Measurements from ENCODE around the gene ENTPD8.
"Not testable (repeated sequence)": the region's sequence is repeated elsewhere in the genome, so short reads cannot be mapped to it uniquely, and the experiment has no call there.

ENTPD8 gene

DNA sequence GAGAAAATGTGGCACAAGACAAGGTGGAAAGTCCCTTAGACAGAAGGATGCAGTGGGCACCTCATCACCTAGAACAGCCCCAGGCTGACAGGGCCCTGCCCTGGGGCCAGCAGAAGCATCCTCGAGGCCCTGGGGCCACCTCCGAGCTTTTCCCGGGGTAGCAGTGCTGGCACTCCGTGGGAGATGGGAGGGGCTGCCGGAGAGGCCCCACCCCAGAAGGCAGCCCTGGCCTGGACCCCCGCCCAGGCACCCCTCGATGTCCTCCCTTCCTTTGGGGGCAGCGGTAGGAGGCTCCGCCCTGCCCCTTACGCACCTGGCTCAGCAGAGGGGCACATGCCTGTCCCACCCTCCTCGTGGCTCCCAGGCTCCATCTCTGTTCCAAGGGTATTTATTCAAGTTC, 35.7 kb upstream of the ENTPD8 start:
- no peak for DNase-seq

DNA sequence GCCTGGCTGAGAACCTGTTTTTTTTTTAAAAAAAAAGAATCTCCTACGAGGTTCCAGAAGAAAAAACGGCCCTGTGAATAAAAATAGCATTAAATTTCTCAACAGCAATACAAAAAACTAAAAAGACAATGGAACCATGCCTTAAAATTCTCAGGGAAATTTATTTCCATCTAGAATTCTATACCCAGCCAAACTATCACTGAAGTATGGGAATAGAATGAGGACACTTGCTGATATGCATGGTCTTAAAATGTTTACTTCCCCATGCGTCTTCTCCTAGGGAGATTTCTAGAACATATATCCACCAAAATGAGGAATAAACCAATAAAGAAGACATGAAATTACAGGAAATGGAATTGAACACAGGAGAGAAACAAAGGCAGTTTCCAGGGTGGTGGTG, 34.5 kb upstream of the ENTPD8 start:
- DNase-seq, result no peak

DNA sequence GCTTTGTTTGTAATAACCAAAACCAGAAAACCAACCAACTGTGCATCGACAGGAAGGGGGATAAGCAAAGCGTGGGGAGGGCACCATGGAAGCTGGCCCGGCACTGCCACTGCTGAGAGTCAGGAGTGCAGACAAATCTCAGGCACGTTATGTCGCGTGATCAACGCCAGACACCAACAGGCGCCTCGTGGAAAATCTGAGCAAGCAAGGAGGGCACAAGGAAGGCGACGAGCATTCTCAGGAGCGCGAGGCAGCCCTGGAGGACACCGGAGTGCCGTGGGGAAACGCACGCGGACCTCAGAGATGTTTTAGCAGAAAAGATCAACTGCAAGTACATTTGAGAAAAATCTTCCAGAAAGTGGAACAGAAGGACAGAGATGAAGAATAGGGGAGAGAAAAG, 33.1 kb upstream of the ENTPD8 start:
- no peak for DNase-seq

DNA sequence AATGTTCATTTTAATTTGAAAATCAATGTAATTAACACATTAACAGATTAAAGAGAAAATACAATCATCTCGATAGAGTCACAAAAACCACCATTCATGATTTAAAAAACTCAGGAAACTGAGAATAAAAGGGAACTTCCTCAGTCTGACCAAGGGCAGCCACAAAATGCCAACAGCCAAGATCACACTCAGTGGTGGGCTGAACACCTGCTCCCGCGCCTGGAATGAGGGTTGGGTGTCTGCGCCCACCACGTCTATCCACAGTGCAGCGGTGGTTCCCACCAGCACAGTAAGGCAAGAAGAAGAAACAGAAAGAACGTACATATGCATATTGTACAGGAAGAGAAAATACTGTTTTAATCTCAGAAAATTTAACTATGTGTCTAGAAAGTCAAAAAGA, 29.6 kb upstream of the ENTPD8 start:
- no peak for DNase-seq

DNA sequence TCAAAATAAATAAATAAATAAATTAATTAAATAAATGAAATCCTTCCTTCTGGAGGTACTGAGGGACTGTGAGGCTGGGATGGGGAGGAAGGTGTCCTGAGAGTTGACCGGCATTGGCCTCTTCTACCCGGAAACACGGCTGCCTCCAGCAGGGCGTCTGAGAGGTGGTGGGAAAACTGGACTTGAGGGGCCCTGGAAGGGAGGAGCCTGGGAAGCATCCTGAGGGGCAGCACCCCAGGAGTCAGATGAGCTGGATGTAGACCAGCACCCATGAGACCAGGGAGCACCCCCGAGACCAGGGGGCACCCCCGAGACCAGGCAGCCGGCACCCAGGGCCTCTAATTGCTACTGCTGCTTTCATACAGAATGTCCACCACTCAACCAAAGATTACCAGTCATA, 26.7 kb upstream of the ENTPD8 start:
- DNase-seq, result no peak

DNA sequence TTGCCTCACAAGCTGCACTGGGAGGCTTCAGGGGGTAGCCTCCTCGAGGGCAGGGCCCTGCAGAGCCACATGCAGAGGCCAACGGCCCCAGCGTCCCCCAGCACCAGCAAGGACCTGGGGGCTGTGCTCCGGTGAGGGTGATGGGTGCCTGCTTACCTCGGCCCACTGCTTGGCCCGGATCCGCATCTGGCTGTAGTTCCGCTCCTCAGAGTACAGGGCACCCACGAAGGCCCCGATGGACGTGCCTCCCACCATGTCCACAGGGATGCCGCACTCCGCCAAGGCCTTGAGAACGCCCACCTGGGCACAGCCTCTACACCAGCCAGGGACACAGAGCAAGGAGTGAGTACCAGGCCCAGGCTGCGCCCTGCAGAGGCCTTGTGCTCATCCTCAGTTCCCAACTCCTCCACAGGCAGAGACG, 26.0 kb upstream of the ENTPD8 start:
- DNase-seq, result no peak

DNA sequence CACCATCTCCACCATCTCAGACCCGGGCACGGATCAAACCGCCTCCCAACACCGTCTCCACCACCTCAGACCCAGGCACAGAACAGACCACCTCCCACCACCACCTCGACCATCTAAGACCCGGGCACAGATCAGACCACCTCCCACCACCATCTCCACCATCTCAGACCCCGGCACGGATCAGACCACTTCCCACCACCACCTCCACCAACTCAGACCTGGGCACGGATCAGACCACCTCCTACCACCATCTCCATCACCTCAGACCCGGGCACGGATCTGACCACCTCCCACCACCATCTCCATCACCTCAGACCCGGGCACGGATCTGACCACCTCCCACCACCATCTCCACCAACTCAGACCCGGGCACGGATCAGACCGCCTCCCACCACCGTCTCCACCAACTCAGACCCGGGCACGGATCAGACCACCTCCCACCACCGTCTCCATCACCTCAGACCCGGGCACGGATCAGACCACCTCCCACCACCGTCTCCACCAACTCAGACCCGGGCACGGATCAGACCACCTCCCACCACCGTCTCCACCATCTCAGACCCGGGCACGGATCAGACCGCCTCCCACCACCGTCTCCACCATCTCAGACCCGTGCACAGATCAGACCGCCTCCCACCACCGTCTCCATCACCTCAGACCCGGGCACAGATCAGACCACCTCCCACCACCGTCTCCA, 25.4 kb upstream of the ENTPD8 start:
- not testable (repeated sequence) for DNase-seq

DNA sequence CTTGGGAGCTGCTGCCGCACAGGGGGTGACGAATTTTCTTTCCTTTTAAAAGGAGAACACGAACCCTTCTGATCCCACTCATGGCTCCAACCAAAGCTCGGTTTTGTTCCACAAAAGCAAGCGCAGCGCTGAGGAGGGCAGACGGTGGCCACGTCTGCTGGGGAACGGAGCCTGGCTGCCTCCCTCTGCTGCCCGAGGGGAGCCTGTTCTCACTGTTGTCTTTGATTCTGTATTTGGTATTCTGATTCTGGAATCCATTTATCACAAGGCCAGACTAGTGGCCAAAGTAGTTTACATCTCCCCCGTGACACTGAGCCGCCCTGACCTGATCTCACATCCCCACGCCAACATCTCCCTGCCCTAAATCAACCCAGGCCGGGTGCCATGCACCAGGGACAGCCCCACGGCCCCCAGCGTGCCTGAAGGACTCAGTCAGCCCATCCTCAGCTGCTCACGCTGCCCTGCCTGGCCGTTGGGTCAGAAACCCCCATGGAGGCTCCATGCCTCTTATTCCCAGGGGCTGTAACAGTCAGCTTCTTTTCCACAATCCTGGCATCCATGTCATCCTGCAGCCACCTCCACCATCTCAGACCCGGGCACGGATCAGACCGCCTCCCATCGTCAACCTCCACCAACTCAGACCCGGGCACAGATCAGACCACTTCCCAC, 24.7 kb upstream of the ENTPD8 start:
- no peak for DNase-seq

DNA sequence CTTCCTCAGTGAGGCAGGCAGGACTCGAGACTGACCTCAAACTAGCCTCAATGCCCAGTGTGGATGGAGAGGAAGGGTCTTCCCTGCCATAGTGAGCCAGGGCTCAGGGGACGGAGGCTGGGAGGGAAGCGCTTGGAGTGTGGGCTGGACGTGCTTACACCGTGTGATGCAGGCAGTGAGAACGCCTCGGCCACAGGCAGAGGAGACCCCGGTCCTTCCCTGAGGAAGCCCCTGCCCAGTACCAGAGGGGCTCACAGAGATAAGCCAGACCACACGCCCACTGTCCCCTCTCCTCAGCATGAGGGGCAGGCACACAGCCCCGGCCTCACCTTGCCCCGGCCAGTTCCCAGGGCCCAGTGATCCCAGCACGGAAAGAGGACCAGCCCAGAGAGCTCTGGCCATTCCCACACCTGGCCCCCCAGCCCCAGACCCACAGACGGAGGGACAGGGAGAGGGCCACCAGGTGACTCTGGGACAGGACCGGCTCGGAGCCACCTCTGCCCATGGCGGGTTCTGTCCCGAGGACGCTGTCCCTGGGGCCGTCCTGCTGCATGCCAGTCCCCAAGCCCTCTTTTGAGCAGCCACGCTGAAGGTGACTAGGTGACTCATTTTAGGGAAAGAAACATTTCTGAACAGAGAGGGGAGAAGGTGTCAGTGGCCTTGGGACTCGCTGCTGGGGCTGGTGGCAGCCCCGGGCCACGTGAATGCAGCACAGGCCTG, 24.0 kb upstream of the ENTPD8 start:
- no peak for DNase-seq

DNA sequence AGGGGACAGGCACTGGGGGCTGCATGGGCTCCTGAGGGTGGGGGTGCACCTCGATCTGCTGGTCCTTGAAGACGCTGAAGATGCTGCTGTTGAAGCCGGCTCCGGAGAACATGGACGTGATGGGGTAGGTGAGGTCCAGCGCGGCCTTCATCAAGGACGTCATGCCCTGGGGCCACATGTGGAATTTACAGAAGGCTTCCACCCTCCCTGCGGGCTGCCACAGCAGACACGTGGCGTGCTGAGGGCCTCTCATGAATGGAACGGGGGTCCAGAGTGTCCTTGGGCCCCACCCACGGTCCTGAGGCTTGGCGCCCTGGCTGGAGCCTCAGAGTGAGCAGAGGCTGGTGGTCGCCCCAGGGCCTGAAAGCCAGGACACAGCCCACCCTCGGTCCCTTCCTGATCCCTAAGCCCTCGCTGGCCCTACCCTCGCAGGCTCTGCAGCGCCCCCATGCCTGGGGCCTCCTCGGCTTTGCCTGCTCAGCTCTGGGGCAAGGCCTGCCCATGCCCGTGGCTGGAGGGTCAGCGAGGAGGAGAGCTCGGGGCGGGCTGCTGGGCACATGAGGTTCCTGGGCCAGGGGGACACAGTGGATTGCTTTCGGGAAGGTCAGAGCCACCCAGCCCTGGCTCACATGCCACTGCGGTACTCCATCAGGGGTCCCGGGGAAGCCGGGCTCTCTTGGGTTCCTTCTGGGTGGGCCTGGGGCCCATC, 23.3 kb upstream of the ENTPD8 start:
- DNase-seq, result no peak

DNA sequence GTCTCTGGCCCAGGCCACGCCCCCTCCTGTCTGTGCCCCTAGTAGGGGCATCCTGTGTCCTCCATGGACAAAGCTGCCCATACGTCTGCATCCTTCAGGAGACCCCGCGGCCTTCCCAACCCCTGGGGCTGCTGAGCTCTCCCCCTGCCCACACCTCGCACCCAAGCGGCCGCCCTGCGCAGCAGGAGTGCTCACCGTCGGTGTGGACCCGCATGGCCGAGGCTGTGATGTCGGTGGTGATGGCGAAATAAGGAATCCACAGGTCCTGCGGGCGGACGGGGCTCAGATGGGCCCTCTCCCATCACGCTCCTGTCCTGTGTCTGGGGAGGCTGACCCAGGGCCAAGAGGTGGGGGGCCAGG, 22.8 kb upstream of the ENTPD8 start:
- DNase-seq, result no peak

DNA sequence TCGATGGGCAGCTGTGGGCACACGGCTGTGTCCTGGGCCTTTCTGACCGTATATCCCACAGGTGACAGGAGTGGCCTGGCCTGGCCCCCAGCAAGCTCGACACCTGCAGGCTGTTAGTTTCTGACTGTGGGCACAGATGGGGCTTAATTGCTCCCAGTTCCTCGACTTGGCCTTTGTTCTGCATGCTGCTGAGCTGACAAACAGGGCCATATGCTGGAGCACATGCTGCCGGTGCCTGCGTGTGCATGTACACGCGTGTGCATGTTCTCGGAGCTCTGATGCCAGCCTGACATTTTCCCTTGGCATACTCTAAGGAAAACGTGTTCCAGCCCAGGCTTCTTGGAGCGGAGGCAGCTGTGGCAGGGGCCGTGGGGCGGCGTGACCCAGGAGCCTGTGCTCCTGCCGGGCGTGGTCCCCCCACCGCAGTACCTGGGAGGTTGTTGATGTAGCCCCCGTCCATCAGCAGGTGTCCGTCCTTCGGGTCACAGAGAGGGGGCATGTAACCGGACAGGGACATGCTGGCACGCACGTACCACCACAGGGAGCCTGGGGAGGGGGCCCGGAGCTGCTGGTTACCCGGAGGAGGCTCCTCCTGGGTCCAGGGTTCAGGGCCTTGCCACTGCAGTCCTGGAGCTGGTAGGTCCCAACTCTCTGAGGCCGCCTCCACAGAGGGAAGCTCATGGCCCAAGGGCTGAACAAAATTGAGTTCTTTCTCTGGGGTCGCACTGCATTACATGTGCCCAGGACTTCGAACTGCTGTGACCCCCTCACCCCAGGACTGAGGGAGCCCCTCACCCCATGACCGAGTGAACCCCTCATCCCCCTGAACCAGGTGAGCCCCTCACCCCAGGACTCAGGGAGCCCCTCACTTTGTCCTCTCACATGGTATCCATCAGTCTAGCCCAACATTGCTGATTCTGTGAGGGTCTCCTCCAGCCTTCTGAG, 22.1 kb upstream of the ENTPD8 start:
- DNase-seq, result no peak

DNA sequence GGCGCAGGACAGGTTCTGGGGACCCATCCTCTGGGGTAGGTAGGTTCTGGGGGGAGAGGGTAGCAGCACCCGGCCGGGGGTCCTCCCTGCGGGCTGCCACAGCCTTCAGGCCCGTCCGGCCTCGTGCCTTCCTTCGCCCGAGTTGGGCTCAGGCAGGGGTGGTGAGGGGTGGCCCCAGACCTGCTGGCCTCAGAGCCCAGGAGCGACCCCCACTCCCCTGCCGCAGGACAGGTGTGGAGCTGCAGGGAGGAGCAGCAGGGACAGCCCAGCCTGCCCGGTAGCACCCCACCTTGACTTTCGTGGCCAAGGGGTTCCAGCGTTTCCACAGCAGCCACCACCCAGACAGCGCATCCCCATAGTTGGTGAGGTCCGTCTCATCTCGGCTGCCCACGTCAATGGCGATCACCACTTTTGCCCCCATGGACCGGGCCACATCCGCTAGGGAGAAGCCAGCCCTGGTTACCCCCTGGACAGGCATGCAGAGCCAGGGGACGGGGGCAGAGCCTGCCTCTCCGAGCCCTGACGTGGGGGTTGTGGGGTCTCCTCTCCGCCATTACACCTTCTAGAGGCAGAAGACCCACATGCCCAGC, 21.3 kb upstream of the ENTPD8 start:
- no peak for DNase-seq

DNA sequence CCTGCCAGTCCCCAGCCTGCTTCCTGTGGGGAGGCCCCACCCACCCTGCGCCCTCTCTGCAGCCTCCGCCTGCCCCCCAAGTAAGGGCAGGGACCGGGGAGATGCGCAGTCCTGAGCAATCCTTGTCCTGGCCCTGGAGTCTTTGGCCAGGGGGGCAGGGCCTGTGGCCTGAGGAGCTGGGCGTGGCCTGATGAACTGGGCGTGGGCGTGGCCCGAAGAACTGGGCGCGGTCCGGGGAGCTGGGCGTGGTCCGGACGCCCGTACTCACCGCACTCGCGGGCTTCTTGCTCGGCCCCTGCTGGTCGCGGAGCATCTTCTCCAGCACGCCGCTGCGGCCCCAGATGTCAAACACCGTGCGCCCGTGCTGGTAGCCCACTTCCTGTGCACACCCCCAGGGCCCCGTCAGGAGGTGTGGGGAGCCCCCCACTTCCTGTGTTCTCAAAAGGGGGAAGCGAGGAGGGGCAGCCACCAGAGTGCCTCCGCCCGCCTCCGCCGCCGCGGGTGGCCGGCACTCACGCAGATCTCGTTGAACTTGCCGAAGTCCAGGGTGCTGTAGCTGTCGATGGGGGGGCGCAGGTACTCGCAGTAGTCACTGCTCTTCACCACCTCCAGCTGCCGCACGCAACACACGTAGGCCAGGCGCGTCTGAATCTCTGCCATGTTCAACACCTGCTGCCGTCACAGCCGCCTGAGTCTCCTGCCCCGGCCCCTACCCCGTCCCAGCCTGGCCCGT, 20.7 kb upstream of the ENTPD8 start:
- peak; percentile 71 to 86 for DNase-seq

DNA sequence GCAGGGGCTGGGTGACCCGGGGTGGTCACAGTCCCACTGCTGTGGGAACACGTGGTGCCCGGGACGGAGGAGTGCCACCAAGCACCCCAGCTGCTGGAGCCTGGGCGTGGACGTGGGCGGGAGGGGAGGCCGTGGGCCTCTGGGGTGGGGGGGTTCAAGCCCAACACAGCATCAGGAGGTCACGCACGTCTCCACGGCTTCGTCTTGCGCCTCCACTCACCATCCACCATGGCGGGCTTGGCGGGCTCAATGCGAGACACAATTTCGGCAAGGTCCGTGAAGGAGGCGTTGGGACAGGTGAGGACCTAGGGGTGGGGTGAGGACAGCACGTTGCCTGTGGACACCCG, 20.1 kb upstream of the ENTPD8 start:
- DNase-seq, result no peak

DNA sequence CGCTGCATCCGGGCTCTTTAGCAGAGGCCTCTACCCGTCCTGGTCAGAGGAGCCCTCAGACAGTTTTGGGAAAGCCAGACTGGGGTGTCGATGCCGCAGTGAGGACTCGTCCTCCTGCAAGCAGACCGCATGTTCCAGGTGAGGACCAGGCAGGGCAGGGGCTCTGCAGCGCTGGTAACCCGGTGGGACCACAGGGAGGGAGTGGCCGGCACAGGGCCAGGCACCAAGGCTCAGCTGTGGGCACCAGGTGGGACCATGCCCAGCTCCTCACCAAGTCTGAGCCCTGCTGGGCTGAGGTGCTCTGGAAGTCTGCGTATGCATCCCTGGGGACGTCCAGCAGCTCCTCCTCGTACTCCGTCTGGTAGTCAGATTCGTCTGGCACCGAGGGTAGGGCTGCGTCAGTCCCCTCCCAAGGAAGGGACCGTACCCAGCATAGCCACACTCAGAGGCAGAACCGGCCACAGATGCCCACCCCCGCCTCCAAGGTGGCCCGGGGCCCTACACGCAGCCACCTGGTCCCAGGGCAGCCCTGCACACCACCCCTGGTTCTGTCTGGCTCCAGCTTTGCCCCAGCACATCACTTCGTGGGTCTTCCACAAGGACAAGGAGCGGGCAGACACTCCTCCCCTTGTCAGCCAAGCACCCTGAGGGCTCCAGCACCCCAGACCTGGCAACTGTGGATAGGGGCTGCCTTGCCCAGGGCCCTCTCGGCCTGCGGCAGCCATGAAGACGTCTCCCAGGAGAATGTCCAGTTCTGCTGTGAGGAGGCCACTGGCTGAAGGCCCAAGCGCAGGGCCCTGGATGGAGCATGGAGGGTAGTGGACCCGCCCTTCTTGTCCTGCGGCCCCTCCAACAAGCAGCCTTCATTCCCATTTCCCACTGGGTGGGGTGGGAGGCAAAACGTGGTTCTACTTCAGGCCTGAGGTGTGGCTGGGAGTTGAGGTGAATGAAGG, 19.5 kb upstream of the ENTPD8 start:
- DNase-seq, result no peak

DNA sequence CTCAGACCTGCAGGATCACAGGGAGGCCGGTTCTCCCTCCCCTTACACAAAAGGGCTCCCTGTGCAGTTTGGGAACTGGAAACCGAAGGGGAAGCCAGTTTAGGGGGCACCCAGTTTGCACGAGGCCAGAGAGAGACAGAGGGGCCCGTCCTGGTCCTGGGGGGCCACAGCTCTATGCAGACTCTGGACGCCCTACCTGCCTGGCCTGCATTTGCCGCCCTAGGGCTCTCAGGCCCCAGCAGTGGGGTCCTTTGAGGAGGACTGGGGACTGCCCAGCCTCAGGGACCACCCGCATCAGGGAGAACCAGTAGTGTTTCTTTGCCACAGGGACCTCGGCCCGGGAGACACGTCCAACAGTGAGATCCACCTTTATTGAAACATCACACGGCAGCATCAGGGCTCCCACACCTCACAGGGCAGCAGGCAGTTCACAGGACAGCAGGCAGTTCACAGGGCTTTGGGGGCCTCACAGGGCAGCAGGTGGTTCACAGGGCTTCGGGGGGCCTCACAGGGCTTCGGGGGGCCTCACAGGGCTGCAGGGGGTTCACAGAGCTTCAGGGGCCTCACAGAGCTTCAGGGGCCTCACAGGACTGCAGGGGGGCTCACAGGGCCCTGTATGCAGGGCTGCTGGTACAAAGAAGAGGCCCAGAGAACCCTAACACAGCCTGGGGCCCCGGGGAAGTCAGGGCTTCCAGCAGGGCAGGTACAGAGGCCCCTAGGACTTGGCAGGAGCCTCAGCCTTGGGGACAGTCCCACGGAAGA, 18.6 kb upstream of the ENTPD8 start:
- DNase-seq, result no peak

DNA sequence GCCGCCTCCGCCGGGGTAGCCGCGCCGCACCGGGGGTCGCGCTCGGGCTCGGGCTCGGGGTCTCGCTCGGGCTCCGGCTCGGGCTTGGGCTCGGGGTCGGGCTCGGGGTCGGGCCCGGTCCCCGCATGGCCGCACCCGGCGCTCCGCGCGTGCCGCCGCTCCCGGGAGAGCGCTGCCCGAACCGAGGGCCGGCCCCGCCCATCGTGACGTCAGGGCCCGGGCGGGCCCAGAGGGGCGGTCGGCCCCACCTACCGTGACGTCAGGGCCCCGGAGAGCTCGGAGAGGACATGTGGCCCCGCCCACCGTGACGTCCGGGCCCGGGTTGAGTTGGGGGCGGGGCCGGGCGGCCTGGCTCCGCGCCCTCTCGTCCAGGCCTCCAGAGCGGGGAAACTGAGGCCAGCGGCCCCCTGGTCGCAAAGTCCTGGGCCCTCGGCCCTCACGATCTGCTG, 18.0 kb upstream of the ENTPD8 start, which contains the start of gene NSMF:
NSMF (minus strand) TSS at position 183 of the 449 bp plus-strand sequence. CDS start 232 bp downstream, outside the sequence.
- peak; percentile 95 to 97 for DNase-seq

All from stimulated activated CD4-positive, alpha-beta T cell treated with anti-CD3 and anti-CD28 coated beads, Interleukin-2, amount 100 ng/mL, for 24 hours (primary cell).